H1 (cell line): ENCODE data around the gene IL24. TPM values are rescaled to one million over a fixed set of nuclear protein-coding genes. Genes with fewer than 3 reads are reported as not detected.

Experiments
- CTCF ChIA-PET: fragments of 300-600 bp; sonication (Branson Sonifier 250); formaldehyde crosslinking; loops from one replicate; lab custom pipeline; 2021; ENCODE audit not compliant: partially characterized antibody; lab: Charles Lee
- POLR2A ChIA-PET: fragments of 300-600 bp; sonication (Branson Sonifier 250); formaldehyde crosslinking; loops from one replicate; lab custom pipeline; 2021; ENCODE audit warnings: inconsistent platforms; ENCODE audit not compliant: partially characterized antibody; lab: Charles Lee
- DNase-seq, 2 experiments: peaks; one replicate each; pipeline versions ENCODE4 v3.0.0 to v3.0.0-alpha.2; 2010 to 2022; ENCODE audit warnings: low spot score in 2 of 2, low read depth in 1 of 2, mixed read lengths in 1 of 2
- FAIRE-seq: peaks from 2 replicates; lab custom pipeline; 2011; peaks lifted over from hg19 to GRCh38; lab: Jason Lieb, UNC
- H2AFZ ChIP-seq: 2 replicates; pipeline ENCODE4 v1.8.1; 2012; ENCODE audit warnings: low read length, inconsistent platforms
- H2AK5ac ChIP-seq: 2 replicates; pipeline ENCODE4 v1.6.1; 2013; ENCODE audit warnings: low read depth, low read length
- H2BK120ac ChIP-seq: replicated peaks from 2 replicates; pipeline ENCODE3; 2013; ENCODE audit warnings: low read depth, low read length, inconsistent platforms
- H2BK12ac ChIP-seq: 2 replicates; pipeline ENCODE4 v1.6.1; 2013; ENCODE audit warnings: low read depth, low read length
- H2BK15ac ChIP-seq: 2 replicates; pipeline ENCODE4 v1.6.1; 2013; ENCODE audit warnings: low read length
- H2BK20ac ChIP-seq: 2 replicates; pipeline ENCODE4 v1.6.1; 2013; ENCODE audit warnings: low read length
- H2BK5ac ChIP-seq: 2 replicates; pipeline ENCODE4 v1.6.1; 2013; ENCODE audit warnings: low read depth, low read length
- H3K14ac ChIP-seq: 2 replicates; pipeline ENCODE4 v1.6.1; 2013; ENCODE audit warnings: inconsistent platforms; ENCODE audit not compliant: insufficient read length
- H3K18ac ChIP-seq: 2 replicates; pipeline ENCODE4 v1.6.1; 2013; ENCODE audit warnings: low read length; ENCODE audit errors: extremely low read depth
- H3K23ac ChIP-seq: 2 replicates; pipeline ENCODE4 v1.6.1; 2013; ENCODE audit warnings: inconsistent platforms; ENCODE audit not compliant: insufficient read length
- H3K23me2 ChIP-seq: 2 replicates; pipeline ENCODE4 v1.6.1; 2013; ENCODE audit warnings: low read depth, low read length
- H3K27ac ChIP-seq: 2 replicates; pipeline ENCODE4 v1.6.1; 2011; ENCODE audit warnings: low read depth, low read length, inconsistent platforms
- H3K27me3 ChIP-seq, 4 experiments: replicated peaks in 1 of 4; 1 replicate in 1 of 4; 2 replicates in 3 of 4; pipeline versions ENCODE4 v1.6.1 to v1.8.1; 2011 to 2013; ENCODE audit warnings: low read length in 3 of 4, mild to moderate bottlenecking in 3 of 4, inconsistent platforms in 2 of 4, mixed read lengths in 2 of 4, moderate library complexity in 1 of 4; ENCODE audit not compliant: control insufficient read depth in 3 of 4, insufficient read depth in 3 of 4; ENCODE audit errors: extremely low read depth in 1 of 4
- H3K36me3 ChIP-seq, 4 experiments: 2 replicates each; pipeline versions ENCODE4 v1.6.1 to v1.8.1; 2011 to 2013; ENCODE audit warnings: mild to moderate bottlenecking in 4 of 4, low read length in 3 of 4, moderate library complexity in 2 of 4, control low read depth in 1 of 4, inconsistent platforms in 1 of 4; ENCODE audit not compliant: insufficient read depth in 4 of 4, control insufficient read depth in 2 of 4
- H3K4ac ChIP-seq: replicated peaks from 2 replicates; pipeline ENCODE3; 2013; ENCODE audit warnings: low read length, low read depth, mixed read lengths, inconsistent platforms; ENCODE audit not compliant: insufficient read length
- H3K4me1 ChIP-seq, 4 experiments: replicated peaks in 1 of 4; 1 replicate in 1 of 4; 2 replicates in 3 of 4; pipeline versions ENCODE4 v1.6.1 to v1.8.1; 2011 to 2013; ENCODE audit warnings: low read length in 3 of 4, inconsistent platforms in 2 of 4, mixed read lengths in 1 of 4; ENCODE audit not compliant: insufficient read depth in 4 of 4, control insufficient read depth in 3 of 4
- H3K4me2 ChIP-seq, 2 experiments: 2 replicates each; pipeline versions ENCODE4 v1.6.1 to v1.8.1; 2011 to 2013; ENCODE audit warnings: low read depth in 2 of 2, low read length in 2 of 2, control low read depth in 1 of 2, inconsistent platforms in 1 of 2, mild to moderate bottlenecking in 1 of 2; ENCODE audit not compliant: insufficient read depth in 1 of 2
- H3K4me3 ChIP-seq, 4 experiments: fragments of 200-600, 300-600 bp in 1 of 4; sonication (generic), shearing (Covaris generic), sonication (Bioruptor Twin) in 1 of 4; 2 replicates each; pipeline versions ENCODE4 v1.5.1 to v1.8.1; 2011 to 2016; ENCODE audit warnings: low read length in 4 of 4, low read depth in 3 of 4, control low read depth in 2 of 4, inconsistent platforms in 2 of 4, mild to moderate bottlenecking in 2 of 4, mixed read lengths in 1 of 4, moderate library complexity in 1 of 4; ENCODE audit not compliant: insufficient read depth in 2 of 4; ENCODE audit errors: extremely low read depth in 1 of 4
- H3K56ac ChIP-seq: replicated peaks from 2 replicates; pipeline ENCODE3; 2013; ENCODE audit warnings: low read depth, mild to moderate bottlenecking, mixed read lengths, low read length, inconsistent platforms; ENCODE audit not compliant: insufficient read length
- H3K79me1 ChIP-seq: 2 replicates; pipeline ENCODE4 v1.6.1; 2013; ENCODE audit warnings: low read depth, low read length, control low read depth
- H3K79me2 ChIP-seq, 2 experiments: 2 replicates each; pipeline versions ENCODE4 v1.6.1 to v1.8.1; 2012 to 2013; ENCODE audit warnings: low read length in 2 of 2, mild to moderate bottlenecking in 2 of 2, inconsistent platforms in 1 of 2; ENCODE audit not compliant: insufficient read depth in 2 of 2, control insufficient read depth in 1 of 2
- H3K9ac ChIP-seq, 4 experiments: replicated peaks in 1 of 4; 1 replicate in 1 of 4; 2 replicates in 3 of 4; pipeline versions ENCODE4 v1.6.1 to v1.8.1; 2011 to 2013; ENCODE audit warnings: low read depth in 3 of 4, low read length in 3 of 4, control low read depth in 2 of 4, mild to moderate bottlenecking in 2 of 4, moderate library complexity in 2 of 4, inconsistent platforms in 1 of 4; ENCODE audit errors: extremely low read depth in 1 of 4
- H3K9me3 ChIP-seq, 2 experiments: 2 replicates each; pipeline versions ENCODE4 v1.6.1 to v1.8.1; 2012 to 2013; ENCODE audit warnings: mild to moderate bottlenecking in 2 of 2, moderate library complexity in 2 of 2, control low read depth in 1 of 2, inconsistent platforms in 1 of 2, low read depth in 1 of 2, low read length in 1 of 2, mixed read lengths in 1 of 2; ENCODE audit not compliant: insufficient read depth in 2 of 2
- H4K20me1 ChIP-seq, 2 experiments: replicated peaks in 1 of 2; 2 replicates each; pipeline versions ENCODE3 to v1.8.1; 2011 to 2013; ENCODE audit warnings: inconsistent platforms in 2 of 2, low read length in 2 of 2, mild to moderate bottlenecking in 1 of 2; ENCODE audit not compliant: insufficient read depth in 2 of 2, control insufficient read depth in 1 of 2
- H4K5ac ChIP-seq: 2 replicates; pipeline ENCODE4 v1.6.1; 2013; ENCODE audit warnings: low read length, low read depth, mixed read lengths, inconsistent platforms; ENCODE audit not compliant: insufficient read length
- H4K8ac ChIP-seq: 2 replicates; pipeline ENCODE4 v1.8.0; 2013; ENCODE audit warnings: mild to moderate bottlenecking, moderate library complexity, low read length, inconsistent platforms; ENCODE audit not compliant: insufficient read depth; ENCODE audit errors: extremely low read depth
- H4K91ac ChIP-seq: replicated peaks from 2 replicates; pipeline ENCODE3; 2013; ENCODE audit warnings: low read length, mixed read lengths, inconsistent platforms; ENCODE audit not compliant: insufficient read length
- BACH1 ChIP-seq: IDR thresholded peaks from 2 replicates; pipeline ENCODE4 v1.6.1; 2012; ENCODE audit warnings: low read length, improper control_type of control experiment
- BCL11A ChIP-seq, 2 experiments: IDR thresholded peaks; one replicate each; pipeline ENCODE4 v1.6.1; 2011; ENCODE audit warnings: low read depth in 2 of 2, low read length in 2 of 2, mild to moderate bottlenecking in 2 of 2
- BRCA1 ChIP-seq: IDR thresholded peaks from 2 replicates; pipeline ENCODE4 v1.6.1; 2012; ENCODE audit warnings: low read depth, low read length, improper control_type of control experiment
- CBX8 ChIP-seq: fragments of 300-800, 300-1000 bp; sonication (generic); IDR thresholded peaks from 2 replicates; pipeline ENCODE4 v1.7.1; 2016; ENCODE audit warnings: low read depth, low read length, borderline replicate concordance
- EP300 ChIP-seq, 2 experiments: IDR thresholded peaks; 1 replicate in 1 of 2; 2 replicates in 1 of 2; pipeline ENCODE4 v1.6.1; 2011 to 2012; ENCODE audit warnings: low read depth in 2 of 2, low read length in 2 of 2, mild to moderate bottlenecking in 2 of 2, borderline replicate concordance in 1 of 2, inconsistent platforms in 1 of 2, moderate library complexity in 1 of 2
- NANOG ChIP-seq: IDR thresholded peaks from 2 replicates; pipeline ENCODE4 v1.6.1; 2011; ENCODE audit warnings: low read length, low read depth, mild to moderate bottlenecking, inconsistent platforms; ENCODE audit not compliant: insufficient read depth, poor library complexity, severe bottlenecking
- PHF8 ChIP-seq: fragments of 200-600 bp; sonication (generic); conservative IDR thresholded peaks from 2 replicates; pipeline ENCODE4 v1.7.1; 2012; ENCODE audit warnings: low read depth, mild to moderate bottlenecking, inconsistent platforms, low read length, moderate library complexity
- RBBP5 ChIP-seq: IDR thresholded peaks from 2 replicates; pipeline ENCODE4 v1.7.1; 2012; ENCODE audit warnings: low read depth, mild to moderate bottlenecking, inconsistent platforms, low read length, moderate library complexity, borderline replicate concordance
- RNF2 ChIP-seq: fragments of 200-900, 300-1000 bp; sonication (generic); IDR thresholded peaks from 2 replicates; pipeline ENCODE4 v1.7.1; 2016; ENCODE audit warnings: borderline replicate concordance, low read depth, mild to moderate bottlenecking, antibody characterized with exemption, low read length; ENCODE audit not compliant: poor library complexity, severe bottlenecking; ENCODE audit errors: missing control alignments
- RXRA ChIP-seq: IDR thresholded peaks from 2 replicates; pipeline ENCODE4 v1.6.1; 2011; ENCODE audit warnings: low read depth, mild to moderate bottlenecking, low read length, moderate library complexity; ENCODE audit not compliant: insufficient read depth
- SAP30 ChIP-seq: fragments of 300-600 bp; sonication (generic); IDR thresholded peaks from 2 replicates; pipeline ENCODE4 v1.7.1; 2012; ENCODE audit warnings: low read length, moderate library complexity, mild to moderate bottlenecking, inconsistent platforms; ENCODE audit not compliant: insufficient read depth, insufficient replicate concordance
- SP2 ChIP-seq: IDR thresholded peaks from 2 replicates; pipeline ENCODE4 v1.6.1; 2012; ENCODE audit warnings: mild to moderate bottlenecking, low read length, inconsistent platforms
- ZNF274 ChIP-seq: IDR thresholded peaks from 2 replicates; pipeline ENCODE4 v1.7.0; 2012; ENCODE audit warnings: low read length, borderline replicate concordance; ENCODE audit errors: extremely low read depth
- WGBS, 2 experiments: shearing (Covaris generic) in 1 of 2; methylation state at CpG; one replicate each; pipeline versions ENCODE4 v1.1.6 to v1.1.7; 2013 to 2015; ENCODE audit warnings: low lambda C conversion rate in 2 of 2, mixed read lengths in 2 of 2, inconsistent platforms in 1 of 2, low coverage in 1 of 2, missing lambda C conversion rate in 1 of 2; ENCODE audit not compliant: insufficient replicate concordance in 2 of 2, insufficient coverage in 1 of 2, insufficient read length in 1 of 2; ENCODE audit errors: extremely low coverage in 1 of 2, missing lambda C conversion rate in 1 of 2; 5-methylcytosine and 5-hydroxymethylcytosine counted together
- polyA plus RNA-seq, 7 experiments: library from polyadenylated mRNA; depleted of rRNA in 3 of 7; stranded (reverse) in 5 of 7; unstranded in 2 of 7; fragments of >200 nt in 5 of 7; fragments of 200-250 nt in 2 of 7; gene quantifications; 1 replicate in 5 of 7; 2 replicates in 1 of 7; 4 replicates in 1 of 7; pipeline versions ENCODE4 v1.2.1 to v1.2.3, GENCODE V29; 2011 to 2013; ENCODE audit warnings: missing spikeins in 2 of 7, mixed read lengths in 2 of 7
- total RNA-seq: library from RNA; stranded (reverse); fragmentation: NEBNext Ultra II Directional; extraction: Animal tissue kit (Norgen Biotek cat#: 25700); gene quantifications from 2 replicates; pipeline ENCODE4 v1.2.1, GENCODE V29; 2021

The IL24 gene
- total and polyA plus RNA-seq, 2 of the 8 experiments (the other 6 are each of a cell fraction or from before 2014, with no cell fraction given), result not detected

GRCh38 chr1:206860165-206860564 is 37.1 kb upstream of the IL24 start:
- Histone ChIP-seq H2BK15ac (no peak overlapping the region), H2AFZ (no peak overlapping the region), H3K4me3 (no peak overlapping the region), H2BK5ac (no peak overlapping the region), H3K14ac (no peak overlapping the region), H3K36me3 (no peaks in the 10 kb centered on the region), H3K27ac (no peak overlapping the region), H3K56ac (no peak overlapping the region), H4K5ac (no peak overlapping the region), H3K79me2 (no peaks in the 10 kb centered on the region), H3K9ac (no peak overlapping the region), H3K4me2 (no peak overlapping the region), H3K79me1 (no peaks in the 10 kb centered on the region), H3K4ac (no peak overlapping the region), H4K8ac (no peak overlapping the region), H3K4me1 (no peaks in the 10 kb centered on the region), H3K23me2 (no peaks in the 10 kb centered on the region), H3K9me3 (no peaks in the 10 kb centered on the region), H3K23ac (no peak overlapping the region), H4K20me1 (no peaks in the 10 kb centered on the region), H2BK120ac (no peak overlapping the region), H2AK5ac (no peak overlapping the region), H3K27me3 (no peaks in the 10 kb centered on the region), H2BK12ac (no peak overlapping the region), H4K91ac (no peak overlapping the region), H3K18ac (no peak overlapping the region), H2BK20ac (no peak overlapping the region)
- ChIA-PET POLR2A (no interaction called here), CTCF (interaction anchor here (1.2 to 7.7 kb wide), 9 partner anchors 8 to 122 kb away, joined by 3 to 60 read pairs (median 6); no protein-coding TSS in a partner anchor)
- FAIRE-seq (no peak), DNase-seq (no peak)
- 90% methylated on average over 4 of the region's 4 CpGs; no CpG with 5 or more reads in 1 of the 2 experiments for WGBS, 2 experiments
- TF ChIP-seq NANOG, result no peak
- no peak for TF ChIP-seq CBX8
- no peak for TF ChIP-seq SP2
- no peak for TF ChIP-seq BCL11A (IDR thresholded peaks at IDR 0.05; ENCODE audit: low read depth in 2 of 2, low read length in 2 of 2)
- TF ChIP-seq RBBP5, result no peak
- TF ChIP-seq PHF8, result no peak
- no peak for TF ChIP-seq BACH1
- no peak for TF ChIP-seq RNF2
- TF ChIP-seq BRCA1, result no peak
- no peak for TF ChIP-seq ZNF274
- no peak for TF ChIP-seq RXRA
- no peak for TF ChIP-seq SAP30
- TF ChIP-seq EP300 (IDR thresholded peaks at IDR 0.05; ENCODE audit: borderline replicate concordance in 1 of 2, low read depth in 2 of 2, low read length in 2 of 2), result no peak
